ENCODE results near the gene GRM1. TPM values are rescaled to one million over a fixed set of nuclear protein-coding genes. Genes with fewer than 3 reads are reported as not detected.

Gene GRM1
- polyA plus RNA-seq, 2 of the 4 experiments (the other 2 are of a cell fraction): 0.04 TPM; not detected in 1

- ATAC-seq (no peak), DNase-seq (ENCODE audit: low read depth in 1 of 2, low spot score in 1 of 2) (no peak), FAIRE-seq (no peak)
- H3K4me3 ChIP-seq: no peak overlapping the region
- no peaks in the 10 kb centered on the region for H3K9me3 ChIP-seq
- ChIA-PET POLR2A (no interaction called here), CTCF (interaction anchor here (0.7 to 2.7 kb wide), 3 partner anchors 12 to 659 kb away, joined by 3 to 9 read pairs (median 5); partner anchors contain the start of gene GRM1)
- no peak overlapping the region for H3K27ac ChIP-seq
- H3K4me2 ChIP-seq: no peak overlapping the region
- H3K4me1 ChIP-seq: no peaks in the 10 kb centered on the region
- 4% methylated on average over 1 of the region's 1 CpG for WGBS (ENCODE audit: missing lambda C conversion rate)
- TF ChIP-seq, protein P1, sequence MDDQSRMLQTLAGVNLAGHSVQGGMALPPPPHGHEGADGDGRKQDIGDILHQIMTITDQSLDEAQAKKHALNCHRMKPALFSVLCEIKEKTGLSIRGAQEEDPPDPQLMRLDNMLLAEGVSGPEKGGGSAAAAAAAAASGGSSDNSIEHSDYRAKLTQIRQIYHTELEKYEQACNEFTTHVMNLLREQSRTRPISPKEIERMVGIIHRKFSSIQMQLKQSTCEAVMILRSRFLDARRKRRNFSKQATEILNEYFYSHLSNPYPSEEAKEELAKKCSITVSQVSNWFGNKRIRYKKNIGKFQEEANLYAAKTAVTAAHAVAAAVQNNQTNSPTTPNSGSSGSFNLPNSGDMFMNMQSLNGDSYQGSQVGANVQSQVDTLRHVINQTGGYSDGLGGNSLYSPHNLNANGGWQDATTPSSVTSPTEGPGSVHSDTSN (IDR thresholded peaks at IDR 0.05): no peak
- TF ChIP-seq EHF (CRISPR knock-in tag; IDR thresholded peaks at IDR 0.05): no peak
- no peak for TF ChIP-seq POLR2A (IDR thresholded peaks at IDR 0.05; ENCODE audit: low read length)
- TF ChIP-seq FOSL2 (IDR thresholded peaks at IDR 0.05): no peak
- no peak for TF ChIP-seq FOSL2 (CRISPR knock-in tag; IDR thresholded peaks at IDR 0.05)
- TF ChIP-seq BHLHE40 (IDR thresholded peaks at IDR 0.05; ENCODE audit: low read depth, low read length): no peak
- TF ChIP-seq, protein P2, sequence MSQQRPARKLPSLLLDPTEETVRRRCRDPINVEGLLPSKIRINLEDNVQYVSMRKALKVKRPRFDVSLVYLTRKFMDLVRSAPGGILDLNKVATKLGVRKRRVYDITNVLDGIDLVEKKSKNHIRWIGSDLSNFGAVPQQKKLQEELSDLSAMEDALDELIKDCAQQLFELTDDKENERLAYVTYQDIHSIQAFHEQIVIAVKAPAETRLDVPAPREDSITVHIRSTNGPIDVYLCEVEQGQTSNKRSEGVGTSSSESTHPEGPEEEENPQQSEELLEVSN (IDR thresholded peaks at IDR 0.05; ENCODE audit: borderline replicate concordance, low read depth): no peak
- no peak for TF ChIP-seq ZFP36 (IDR thresholded peaks at IDR 0.05; ENCODE audit: borderline replicate concordance, partially characterized antibody)
- no peak for TF ChIP-seq RAD21 (conservative IDR thresholded peaks at IDR 0.05 in 1 of 2, IDR thresholded peaks at IDR 0.05 in 1 of 2)
- no peak for TF ChIP-seq HEYL (CRISPR knock-in tag; IDR thresholded peaks at IDR 0.05)
- TF ChIP-seq EP300 (IDR thresholded peaks at IDR 0.05): no peak
- TF ChIP-seq KDM1A (IDR thresholded peaks at IDR 0.05; ENCODE audit: low read depth): no peak
- TF ChIP-seq CHD2 (IDR thresholded peaks at IDR 0.05; ENCODE audit: low read length, partially characterized antibody): no peak
- TF ChIP-seq CBX2 (IDR thresholded peaks at IDR 0.05; ENCODE audit: borderline replicate concordance, low read depth): no peak
- no peak for TF ChIP-seq CHD4 (IDR thresholded peaks at IDR 0.05; ENCODE audit: borderline replicate concordance)
- no peak for TF ChIP-seq HDAC2 (IDR thresholded peaks at IDR 0.05)
- no peak for TF ChIP-seq JUN (IDR thresholded peaks at IDR 0.05)
- TF ChIP-seq, protein P3, sequence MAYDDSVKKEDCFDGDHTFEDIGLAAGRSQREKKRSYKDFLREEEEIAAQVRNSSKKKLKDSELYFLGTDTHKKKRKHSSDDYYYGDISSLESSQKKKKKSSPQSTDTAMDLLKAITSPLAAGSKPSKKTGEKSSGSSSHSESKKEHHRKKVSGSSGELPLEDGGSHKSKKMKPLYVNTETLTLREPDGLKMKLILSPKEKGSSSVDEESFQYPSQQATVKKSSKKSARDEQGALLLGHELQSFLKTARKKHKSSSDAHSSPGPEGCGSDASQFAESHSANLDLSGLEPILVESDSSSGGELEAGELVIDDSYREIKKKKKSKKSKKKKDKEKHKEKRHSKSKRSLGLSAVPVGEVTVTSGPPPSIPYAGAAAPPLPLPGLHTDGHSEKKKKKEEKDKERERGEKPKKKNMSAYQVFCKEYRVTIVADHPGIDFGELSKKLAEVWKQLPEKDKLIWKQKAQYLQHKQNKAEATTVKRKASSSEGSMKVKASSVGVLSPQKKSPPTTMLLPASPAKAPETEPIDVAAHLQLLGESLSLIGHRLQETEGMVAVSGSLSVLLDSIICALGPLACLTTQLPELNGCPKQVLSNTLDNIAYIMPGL (CRISPR knock-in tag; IDR thresholded peaks at IDR 0.05; ENCODE audit: borderline replicate concordance): no peak
Measured at GRCh38 chr6:146040360-146040759, 11.5 kb downstream of the GRM1 start.

- POLR2A ChIA-PET: no interaction called here
- H3K27ac ChIP-seq: no peak overlapping the region
- TF ChIP-seq, protein P4, sequence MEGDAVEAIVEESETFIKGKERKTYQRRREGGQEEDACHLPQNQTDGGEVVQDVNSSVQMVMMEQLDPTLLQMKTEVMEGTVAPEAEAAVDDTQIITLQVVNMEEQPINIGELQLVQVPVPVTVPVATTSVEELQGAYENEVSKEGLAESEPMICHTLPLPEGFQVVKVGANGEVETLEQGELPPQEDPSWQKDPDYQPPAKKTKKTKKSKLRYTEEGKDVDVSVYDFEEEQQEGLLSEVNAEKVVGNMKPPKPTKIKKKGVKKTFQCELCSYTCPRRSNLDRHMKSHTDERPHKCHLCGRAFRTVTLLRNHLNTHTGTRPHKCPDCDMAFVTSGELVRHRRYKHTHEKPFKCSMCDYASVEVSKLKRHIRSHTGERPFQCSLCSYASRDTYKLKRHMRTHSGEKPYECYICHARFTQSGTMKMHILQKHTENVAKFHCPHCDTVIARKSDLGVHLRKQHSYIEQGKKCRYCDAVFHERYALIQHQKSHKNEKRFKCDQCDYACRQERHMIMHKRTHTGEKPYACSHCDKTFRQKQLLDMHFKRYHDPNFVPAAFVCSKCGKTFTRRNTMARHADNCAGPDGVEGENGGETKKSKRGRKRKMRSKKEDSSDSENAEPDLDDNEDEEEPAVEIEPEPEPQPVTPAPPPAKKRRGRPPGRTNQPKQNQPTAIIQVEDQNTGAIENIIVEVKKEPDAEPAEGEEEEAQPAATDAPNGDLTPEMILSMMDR (IDR thresholded peaks at IDR 0.05): peak; percentile 39
- TF ChIP-seq SMC3 (IDR thresholded peaks at IDR 0.05) (peak; percentile 33; the same call in 1 of the 3 replicates), HOXB13 (CRISPR knock-in tag; IDR thresholded peaks at IDR 0.05; ENCODE audit: low read depth) (no peak), ZSCAN20 (CRISPR knock-in tag; IDR thresholded peaks at IDR 0.05) (no peak), HOXB5 (CRISPR knock-in tag; IDR thresholded peaks at IDR 0.05) (no peak), NR3C1 (IDR thresholded peaks at IDR 0.05) (no peak), RAD21 (conservative IDR thresholded peaks at IDR 0.05 in 1 of 2, IDR thresholded peaks at IDR 0.05 in 1 of 2) (peak; percentile 51 to 58)
- CTCF ChIA-PET: interaction anchor here (0.7 to 2.7 kb wide), 5 partner anchors 13 to 750 kb away, joined by 3 to 9 read pairs (median 3); partner anchors contain the start of gene GRM1
- no peaks in the 10 kb centered on the region for H3K9me3 ChIP-seq
- H3K4me3 ChIP-seq: no peak overlapping the region
- FAIRE-seq: no peak
- no peaks in the 10 kb centered on the region for H3K4me1 ChIP-seq
- no peak overlapping the region for H3K4me2 ChIP-seq
- WGBS (ENCODE audit: missing lambda C conversion rate): 0% methylated on average over 1 of the region's 1 CpG
- ATAC-seq: peak; percentile 77; a peak in 4 of 6 replicates
- DNase-seq (ENCODE audit: low read depth in 1 of 2, low spot score in 1 of 2): peak in 1 of 2 experiments; percentile 22
Measured at GRCh38 chr6:146041282-146041681, 12.4 kb downstream of the GRM1 start.

Measured in A549 (cell line).